ENCODE results near the gene TMEM82.

GRCh38 chr1:15708486-15709137 is 33.7 kb upstream of the TMEM82 start:
- TF ChIP-seq CTCF (IDR thresholded peaks at IDR 0.05; ENCODE audit: poor library complexity): no peak
- no peak for TF ChIP-seq EZH2phosphoT487 (IDR thresholded peaks at IDR 0.05; ENCODE audit: low read depth, severe bottlenecking, unreplicated experiment)

Data from hepatocyte (in vitro differentiated cells).